NCI-H2107 (cell line): ENCODE measurements around the gene NHSL2.
"Not testable (repeated sequence)": the region's sequence is repeated elsewhere in the genome, so short reads cannot be mapped to it uniquely, and the experiment has no call there.

Experiments
- DNase-seq: peaks from one replicate; lab custom pipeline; 2025; lab: John Stamatoyannopoulos, UW

The NHSL2 gene

DNA sequence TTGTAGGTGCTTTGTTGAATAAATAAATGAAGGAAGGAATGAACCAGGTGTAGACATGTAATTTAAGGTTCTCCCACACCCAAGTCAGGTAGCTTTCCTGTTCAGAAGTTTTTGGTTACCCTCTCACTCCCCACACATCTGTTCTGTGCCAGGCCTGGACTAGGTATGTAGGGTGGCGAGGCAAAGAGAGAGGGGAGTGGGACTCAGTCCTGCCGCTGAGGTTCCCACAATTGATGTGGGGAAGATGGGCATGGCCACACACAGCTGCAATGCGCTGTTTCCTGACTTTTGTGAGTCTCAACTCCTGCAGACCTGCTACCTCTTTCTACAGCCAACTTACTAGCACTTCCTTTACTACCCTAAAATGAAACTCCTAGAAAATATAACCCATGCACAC is 132.2 kb downstream of the NHSL2 start:
- DNase-seq: no peak

DNA sequence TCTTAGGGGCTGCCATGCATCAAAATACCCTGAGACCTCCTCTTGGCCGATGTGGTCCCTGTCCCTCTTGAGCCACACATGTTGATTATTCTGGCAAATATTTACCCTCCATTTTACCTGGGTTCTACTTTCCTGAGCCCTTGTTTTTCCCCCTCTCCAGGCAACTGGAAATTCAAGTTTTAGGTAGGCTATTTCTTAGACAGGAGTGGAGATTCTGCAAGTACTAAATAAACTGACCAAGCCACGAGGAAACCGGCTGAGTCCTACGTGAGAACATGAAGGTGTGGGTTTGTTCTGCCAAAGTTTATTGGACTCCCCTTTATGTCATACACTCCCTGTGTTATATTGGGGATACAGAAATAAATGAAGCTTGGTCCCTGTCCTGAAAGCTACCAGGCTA is 133.0 kb downstream of the NHSL2 start:
- DNase-seq: no peak

DNA sequence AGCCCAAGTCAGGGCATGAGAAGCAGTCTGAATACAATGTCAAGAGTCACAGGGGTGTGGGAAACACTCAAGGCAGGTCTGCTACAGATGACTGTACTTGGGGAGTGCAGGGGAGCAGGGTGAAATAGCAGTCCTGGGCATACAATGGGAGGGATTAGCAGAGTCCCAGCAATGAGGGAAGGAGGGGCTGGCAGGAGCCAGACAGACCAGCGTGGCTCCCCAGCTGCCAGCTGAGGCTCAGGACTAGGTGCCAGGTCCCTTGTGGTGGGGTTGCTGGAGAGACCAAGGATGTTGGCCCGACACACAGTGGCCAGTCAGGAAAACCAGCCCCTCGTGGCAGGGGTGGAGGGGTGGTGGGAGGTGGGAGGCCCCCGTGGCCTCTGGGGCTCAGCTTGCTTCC is 134.5 kb downstream of the NHSL2 start:
- DNase-seq: no peak

DNA sequence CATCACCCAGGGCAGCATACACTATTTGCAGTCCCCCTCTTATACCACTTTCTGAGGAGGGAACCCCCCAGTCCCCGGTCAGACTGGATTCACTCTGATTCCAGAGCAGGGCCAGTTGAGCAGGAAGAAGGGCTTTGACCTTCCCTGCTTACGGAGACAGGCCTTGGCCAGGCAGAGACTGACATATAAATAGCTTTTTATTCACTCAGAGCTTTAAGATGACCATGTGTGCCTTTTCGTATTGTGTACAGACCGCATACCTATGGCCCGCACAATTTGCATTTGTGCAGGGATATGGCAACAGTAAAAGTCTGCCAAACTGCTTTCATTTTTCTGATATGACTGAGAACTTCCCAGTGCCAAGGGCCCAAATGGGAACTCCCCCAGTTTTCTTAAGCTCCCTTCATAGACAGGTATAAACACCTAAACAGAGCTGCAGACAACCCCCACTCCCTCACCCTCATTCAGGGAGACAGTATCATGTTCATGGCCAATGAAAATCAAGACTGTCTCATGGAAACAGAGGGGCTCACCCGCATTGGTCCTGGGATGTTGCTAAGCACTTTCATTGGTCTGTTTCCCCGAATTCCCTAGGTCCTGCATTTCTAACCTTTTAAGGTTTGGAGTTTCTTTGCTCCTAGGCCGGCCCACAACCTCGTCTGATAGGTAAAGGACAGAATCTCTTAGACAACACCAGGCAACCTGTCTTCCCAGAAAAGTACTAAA is 135.1 kb downstream of the NHSL2 start:
- DNase-seq: no peak

DNA sequence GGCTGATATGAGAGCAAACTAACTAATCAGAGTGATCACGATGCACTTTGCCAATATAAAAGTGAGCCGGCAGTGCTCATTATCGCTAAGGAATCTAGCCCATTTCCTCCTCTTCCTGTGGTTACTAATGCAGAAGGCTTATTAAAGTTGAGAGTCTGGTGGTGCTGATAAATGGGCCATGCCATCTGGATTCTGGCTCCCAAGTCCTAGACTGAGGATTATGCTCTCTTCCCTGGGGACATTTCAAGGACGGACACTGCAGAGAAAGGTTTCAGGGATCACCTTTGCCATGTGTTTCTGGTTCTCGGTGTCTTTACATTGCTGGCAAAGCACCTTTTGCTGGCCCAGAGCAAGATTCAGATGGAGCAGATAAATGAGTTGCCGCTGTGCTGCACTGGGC is 135.8 kb downstream of the NHSL2 start:
- no peak for DNase-seq

DNA sequence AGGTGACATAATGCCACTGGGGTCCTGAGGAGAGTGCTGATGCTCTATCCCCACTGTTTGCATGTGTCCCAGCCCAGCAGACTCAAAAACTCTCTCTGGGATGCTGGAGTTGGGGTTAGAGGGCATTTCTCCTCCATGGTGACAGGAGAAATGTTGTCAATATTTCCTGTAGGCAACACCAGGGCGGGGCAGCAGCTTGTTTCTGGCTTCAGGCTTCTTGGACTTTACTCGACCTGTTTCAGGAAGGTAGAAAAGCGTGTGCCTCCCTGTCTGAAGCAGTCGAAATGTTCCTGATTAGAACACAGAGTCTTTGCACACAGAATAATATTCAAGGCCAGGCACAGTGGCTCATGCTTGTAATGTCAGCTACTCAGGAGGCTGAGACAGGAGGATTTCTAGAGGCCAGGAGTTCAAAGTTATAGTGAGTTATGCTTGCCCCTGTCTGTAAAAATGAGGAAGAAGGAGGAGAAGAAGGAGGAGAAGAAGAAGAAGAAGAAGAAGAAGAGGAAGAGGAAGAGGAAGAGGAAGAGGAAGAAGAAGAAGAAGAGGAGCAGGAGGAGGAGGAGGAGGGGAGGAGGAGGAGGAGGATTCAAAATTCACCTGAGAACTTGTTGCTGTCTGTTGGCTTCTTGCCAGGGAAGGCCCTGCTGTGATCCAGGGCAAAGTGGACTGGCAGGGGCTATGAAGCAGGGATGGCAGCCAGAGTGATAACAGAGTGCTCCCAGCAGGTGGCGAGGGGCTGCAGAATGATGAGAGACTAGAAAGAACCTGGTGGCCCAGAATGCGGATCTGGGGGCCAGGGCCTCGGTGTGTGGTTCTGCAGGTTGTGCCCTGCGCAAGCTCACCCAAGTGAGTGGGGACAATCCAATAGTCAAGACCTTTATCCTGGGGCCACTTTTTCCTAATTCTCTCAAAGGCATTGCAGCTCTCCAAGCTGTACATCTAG is 138.1 kb downstream of the NHSL2 start:
- DNase-seq: no peak

DNA sequence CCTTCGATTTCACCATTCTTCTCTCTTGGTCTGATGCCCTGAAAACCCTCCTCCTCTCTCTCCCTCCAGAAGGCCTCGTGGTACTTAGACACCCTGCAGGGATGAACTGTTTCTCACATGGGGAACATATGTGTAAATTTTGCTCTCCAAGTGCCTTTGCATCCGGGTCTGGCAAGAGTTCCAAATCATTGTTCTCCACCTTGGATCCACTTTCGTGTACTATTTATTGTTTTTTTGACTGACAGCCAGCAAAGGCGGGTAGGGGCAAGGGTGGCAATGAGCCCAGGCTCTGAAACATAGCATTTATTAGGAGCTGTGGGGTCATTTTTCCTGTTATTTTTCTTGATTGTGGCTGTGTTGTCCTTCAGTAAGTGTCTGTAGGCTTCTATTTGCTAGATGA is 139.4 kb downstream of the NHSL2 start:
- DNase-seq: no peak

DNA sequence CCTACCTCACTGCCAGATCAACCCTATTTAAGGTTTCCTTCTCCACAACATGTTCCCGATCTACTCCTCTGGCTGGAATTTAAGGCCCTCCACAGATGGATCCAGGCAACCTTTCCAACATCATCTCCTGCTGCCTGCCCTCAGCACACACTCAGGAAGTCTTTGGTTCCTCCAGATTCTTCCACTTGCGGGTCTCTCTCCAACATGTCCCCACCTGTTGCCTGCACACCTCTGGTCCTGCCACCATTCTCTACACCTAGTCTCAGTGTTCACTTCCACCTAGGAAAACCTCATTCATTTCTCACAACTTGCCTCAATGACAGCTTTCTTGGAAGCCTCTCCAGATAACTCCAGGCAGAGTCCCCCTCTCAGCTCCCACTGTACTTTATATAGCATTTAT is 140.9 kb downstream of the NHSL2 start:
- DNase-seq: no peak

DNA sequence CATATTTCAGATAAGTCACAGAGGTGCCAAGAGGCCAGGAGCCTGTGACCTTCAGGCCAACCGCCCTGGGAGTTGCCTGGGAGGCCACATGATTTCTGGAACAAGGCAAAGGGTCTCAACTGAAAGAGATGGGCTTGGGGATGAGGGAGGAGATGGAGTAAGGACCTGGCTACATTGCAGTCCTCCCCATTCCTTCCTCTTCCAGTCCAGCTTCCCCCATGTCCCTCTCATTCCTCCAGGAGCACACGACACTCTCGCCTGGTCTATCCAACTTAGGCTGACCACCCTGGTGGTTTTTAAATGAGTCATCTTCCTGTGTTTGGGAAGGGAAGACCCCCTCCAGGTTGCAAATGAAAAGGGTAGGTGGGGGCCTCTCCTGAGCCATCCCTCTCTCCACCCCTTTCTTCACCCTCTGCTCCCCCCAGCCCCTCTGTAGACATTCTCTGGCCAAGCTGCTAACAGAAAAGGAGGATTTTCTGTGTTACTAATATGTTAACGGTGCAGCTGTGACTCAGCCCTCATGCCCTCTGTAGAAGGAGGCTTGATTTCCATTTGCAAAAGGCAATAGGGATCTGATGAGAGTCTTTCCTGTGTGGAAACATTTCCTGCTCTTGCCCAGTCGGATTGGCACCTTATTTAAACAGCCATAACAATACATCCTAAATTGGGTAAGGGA is 141.9 kb downstream of the NHSL2 start:
- no peak for DNase-seq

DNA sequence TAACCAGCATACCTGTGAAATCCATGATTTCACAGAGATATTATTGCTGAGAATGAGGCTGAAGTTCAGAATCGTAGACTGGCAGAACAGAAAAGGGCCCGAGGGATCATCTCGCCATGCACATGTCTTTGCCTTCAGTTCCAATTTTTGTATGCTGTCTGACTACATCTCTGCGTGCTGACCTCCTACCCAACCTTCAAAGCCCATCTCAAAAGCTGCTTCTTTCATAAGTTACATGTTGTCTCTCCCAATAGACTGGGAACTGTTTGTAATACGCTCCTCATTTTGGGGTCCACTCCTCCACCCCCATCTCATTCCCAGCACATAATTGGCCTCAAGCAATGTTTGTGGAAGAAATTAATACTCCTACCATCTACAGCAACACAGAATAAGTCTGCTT is 142.9 kb downstream of the NHSL2 start:
- DNase-seq: no peak

DNA sequence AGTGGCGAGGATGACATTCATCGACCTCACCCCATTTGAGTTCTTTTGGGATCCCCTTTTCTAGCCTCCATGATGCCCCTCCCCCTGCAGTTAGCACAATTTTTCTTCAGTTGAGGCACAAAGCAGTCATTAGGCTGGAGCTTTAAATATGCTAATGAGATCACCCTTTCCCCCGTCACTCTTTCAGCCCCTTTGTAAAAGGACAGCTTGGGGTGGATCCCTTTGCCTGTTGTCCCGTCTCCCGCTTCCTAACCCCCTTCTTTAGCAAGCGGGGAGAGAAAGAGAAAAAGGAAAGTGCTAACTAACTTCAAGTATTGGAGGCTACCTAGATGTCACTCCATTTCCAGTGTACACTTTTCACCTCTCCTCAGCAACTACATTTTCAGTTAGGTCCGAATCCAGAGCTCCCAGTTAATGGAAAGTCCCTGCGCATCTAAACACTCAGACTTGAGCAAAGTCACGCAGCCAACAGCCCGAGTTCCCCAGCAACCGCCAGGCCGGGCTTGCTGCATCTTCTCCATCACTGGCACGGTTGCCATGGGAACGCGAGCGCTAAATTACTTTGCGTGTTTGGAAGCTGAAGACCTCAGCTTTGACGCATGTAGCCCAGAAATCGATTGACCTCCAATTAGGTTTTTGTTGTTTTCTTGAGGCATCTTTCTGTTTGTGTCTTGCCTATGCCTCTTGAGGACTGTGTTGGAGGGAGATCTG is 144.3 kb downstream of the NHSL2 start:
- no peak for DNase-seq

DNA sequence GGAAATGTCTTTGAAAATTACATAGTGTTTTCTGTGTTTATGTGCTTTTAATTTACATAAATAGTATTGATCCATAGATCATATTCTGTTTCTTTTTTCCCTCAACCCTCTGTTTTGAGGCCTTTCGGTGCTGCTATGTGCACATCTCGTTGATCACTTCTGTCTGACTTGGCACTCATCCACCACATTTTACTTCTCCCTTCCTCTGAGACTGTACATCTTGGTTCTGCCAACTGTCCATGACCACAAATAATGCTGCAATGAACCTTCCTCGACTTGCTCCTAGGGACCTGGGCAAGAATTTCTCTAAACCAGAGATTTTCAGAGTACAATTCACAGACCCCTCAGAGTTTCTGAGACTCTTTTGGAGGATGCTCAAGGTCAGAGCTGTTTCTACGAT is 146.7 kb downstream of the NHSL2 start:
- no peak for DNase-seq

DNA sequence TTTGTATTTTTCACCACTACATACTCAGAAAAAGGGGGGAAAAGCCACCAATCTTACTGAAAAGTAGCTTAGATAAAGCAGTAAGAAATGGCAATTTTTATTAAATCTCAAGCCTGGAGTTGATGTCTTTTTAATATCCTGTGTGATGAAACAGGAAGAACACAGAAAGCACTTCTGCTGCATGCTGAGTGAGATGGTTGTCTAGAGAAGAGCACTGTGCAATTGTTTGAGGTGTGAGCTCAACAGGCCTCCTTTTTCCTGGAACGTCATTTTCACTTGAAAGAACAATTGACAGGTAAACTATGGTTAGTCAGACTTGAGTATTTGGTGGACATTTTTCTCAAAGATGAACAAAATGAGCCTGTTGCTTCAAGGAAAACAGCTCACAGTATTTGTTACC is 147.2 kb downstream of the NHSL2 start:
- DNase-seq: no peak

DNA sequence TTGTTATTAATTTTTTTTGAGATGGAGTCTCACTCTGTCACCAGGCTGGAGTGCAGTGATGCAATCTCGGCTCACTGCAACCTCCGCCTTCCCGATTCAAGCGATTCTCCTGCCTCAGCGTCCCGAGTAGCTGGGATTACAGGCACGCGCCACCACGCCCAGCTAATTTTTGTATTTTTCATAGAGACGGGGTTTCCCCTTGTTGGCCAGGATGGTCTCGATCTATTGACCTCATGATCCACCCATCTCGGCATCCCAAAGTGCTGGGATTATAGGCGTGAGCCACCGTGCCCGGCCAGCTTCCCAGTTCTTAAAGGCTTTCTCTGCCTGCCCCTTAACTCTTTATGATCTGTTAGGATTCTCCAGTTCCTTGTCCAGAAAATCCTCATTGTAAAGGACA is 147.7 kb downstream of the NHSL2 start:
- DNase-seq: not testable (repeated sequence)

DNA sequence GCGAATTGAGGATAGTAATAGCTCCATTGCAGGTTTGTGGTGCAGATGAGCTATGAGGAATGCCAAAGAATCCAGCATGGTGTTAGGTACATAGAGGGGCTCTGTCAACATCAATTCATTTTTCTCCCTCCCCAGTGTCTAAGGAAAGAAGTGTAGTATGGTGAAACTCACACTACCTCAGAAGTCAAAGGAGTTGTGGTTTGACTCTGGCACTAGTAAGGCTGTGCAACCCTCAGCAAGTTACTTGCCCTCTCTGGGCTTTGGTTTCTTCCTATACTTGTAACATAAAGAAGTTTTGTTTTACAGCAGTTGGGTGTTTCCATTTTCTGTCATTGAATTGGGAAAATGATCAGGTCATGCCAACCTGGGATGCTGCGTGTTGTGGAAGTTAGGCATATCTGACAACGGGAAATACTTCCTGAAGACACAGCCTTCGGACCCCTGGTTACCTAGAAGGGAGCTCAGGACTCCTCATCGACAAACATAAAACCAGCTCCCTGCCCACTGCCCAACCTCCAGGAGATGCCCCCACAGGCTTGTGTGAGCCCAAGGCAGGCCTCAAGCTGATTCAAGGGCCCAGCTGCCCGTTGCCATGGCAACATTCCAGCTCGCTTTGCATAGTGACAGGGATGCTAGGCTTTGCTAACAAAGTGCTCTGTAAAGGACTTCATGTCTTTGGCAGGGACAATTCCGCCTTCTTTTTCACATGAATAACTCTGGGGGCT is 149.7 kb downstream of the NHSL2 start:
- peak; percentile 2 for DNase-seq

DNA sequence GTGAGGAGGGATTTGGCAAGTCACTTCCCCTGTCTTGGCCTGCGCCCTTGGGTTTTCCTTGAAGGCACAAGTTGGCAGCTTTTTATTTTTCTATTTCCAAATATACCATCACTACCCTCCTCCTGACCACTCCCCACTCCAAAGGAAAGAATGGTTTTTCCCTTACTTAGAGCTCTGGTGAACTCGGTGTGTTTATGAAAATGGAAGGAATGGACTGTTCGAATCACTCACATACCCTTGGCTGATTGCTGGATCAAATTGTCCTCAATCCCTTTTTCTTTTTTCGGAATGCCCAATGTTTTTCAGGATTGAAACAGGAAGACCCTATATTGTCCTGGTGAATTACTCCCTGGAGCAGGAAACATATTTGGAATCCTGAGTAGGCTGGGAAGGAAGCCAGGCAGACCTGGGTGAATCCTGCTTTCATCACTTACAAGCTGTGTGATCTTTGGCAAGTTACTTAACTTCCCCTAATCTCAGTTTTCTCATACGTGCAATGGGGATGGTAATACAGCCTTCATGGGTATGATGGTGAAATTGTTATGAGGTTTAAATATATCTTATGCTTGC is 150.4 kb downstream of the NHSL2 start:
- no peak for DNase-seq

DNA sequence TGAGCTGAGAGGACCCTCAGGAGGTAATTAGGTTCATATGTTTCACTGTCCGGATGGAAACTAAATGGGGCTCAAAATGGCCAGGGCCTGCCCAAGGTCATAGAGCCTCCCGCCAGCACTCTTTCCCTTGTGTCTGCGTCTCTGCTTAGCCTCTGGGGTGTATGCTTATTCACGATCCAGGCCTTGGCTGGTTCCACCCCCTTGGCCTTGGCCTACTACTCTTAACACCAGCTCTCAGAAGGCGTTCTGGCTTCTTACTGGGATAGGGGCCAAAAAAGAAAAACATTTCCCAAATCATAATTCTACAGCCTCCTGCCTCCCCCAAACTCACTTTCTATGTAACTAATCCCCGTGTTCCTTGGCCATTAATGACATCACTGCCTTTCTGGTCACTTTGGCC is 152.3 kb downstream of the NHSL2 start:
- no peak for DNase-seq

DNA sequence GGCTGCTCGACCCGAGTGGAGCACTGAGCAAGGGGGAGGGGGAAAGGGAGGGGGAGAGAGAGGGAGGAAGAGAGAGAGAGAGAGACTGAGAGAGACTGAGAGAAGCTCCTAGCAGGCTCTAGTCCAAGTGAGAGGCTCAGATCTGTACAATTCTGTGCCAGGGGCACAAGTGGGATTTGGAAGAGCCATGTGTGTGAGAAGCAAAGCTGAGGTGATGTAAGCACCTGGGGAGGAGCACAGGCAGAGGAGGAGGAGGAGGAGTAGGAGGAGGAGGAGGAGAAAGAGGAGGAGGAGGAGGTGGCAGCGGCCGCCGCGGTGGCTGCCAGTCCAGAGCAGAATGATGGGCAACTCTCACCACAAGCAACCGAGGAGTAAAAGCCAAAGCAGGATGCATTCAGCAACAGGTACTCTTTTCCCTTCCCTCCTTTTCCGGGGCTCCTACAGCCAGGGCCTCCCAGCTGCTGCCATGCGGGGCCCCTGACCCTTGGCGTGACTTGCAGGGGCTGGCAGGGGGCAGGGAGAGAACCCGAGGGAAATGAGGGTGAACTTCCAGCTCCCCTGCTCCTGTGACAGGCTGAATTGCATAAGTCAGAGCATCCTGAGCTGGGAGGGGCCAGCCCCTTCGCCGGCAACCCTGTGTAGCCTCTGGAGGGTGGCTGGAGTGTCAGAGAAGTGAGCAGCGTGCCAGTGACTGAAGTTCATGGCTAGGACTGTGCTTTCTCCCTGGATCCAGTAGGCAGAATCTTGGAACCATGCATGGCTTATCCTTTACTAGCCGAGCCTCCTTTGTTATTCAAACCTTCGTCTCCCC is 158.9 kb downstream of the NHSL2 start:
- DNase-seq: no peak

DNA sequence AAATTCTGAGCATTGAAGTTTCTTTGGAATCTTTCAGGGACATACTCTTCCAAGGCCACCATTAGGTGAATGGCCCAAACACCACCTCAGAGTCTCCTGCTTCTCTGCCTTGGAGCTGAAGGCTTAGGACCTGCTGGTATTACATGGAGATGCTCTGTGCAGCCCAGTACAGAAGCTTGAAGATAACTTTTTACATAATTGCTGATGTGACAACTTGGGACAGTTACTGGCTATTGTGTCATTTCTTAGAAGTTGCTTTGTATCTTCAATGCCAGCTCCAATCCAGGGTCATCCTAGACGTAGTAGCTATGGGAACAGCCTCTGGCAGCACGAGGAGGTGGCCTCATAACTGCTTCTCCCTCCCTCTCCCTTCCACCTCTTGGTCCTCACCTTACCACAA is 160.6 kb downstream of the NHSL2 start:
- DNase-seq: no peak

DNA sequence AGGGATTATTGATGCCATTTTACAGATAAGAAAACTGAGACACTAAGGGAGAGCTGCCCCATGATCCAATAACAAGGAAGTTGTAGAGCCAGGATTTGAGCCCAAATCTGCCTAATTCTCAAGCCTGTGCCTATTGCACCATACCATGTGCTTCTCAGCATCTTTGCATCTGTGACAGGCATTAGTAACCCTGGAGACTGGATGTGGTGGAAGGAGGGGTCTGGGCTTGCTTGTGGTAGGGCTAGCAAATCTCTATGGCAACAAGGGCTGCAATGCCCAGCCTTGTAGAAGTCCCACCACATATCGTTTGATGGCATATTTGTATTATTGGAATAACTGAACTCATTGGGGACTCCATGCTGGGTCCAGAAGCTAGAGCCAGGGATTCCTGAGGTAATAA is 163.0 kb downstream of the NHSL2 start:
- DNase-seq: no peak
